HepG2 (cell line): Measurements from ENCODE around the gene VAMP5. TPM values are rescaled to one million over a fixed set of nuclear protein-coding genes. Genes with fewer than 3 reads are reported as not detected.
A peak's percentile ranks its signal among the peaks of the same experiment; 100 is the strongest.

Experiments
- ARNTL ChIP-seq: sonication (generic); formaldehyde crosslinking; IDR thresholded peaks from 2 replicates; pipeline ENCODE4 v1.4.0; 2020; ENCODE audit warnings: mild to moderate bottlenecking, missing genetic modification reagents
- CREB1 ChIP-seq, 2 experiments: fragments of 450-650 bp in 1 of 2; IDR thresholded peaks; 2 replicates each; pipeline ENCODE4 v1.6.1; 2016 to 2017; ENCODE audit warnings: control low read depth in 1 of 2, mild to moderate bottlenecking in 1 of 2, missing compliant biosample characterization in 1 of 2, missing genetic modification characterization in 1 of 2
- FOXO1 ChIP-seq: sonication (generic); formaldehyde crosslinking; IDR thresholded peaks from 2 replicates; pipeline ENCODE4 v1.4.0; 2020; ENCODE audit warnings: missing genetic modification reagents
- ISX ChIP-seq: sonication (generic); formaldehyde crosslinking; conservative IDR thresholded peaks from 2 replicates; pipeline ENCODE4 v1.5.0; 2020; ENCODE audit warnings: missing genetic modification reagents
- KDM2A ChIP-seq: sonication (generic); formaldehyde crosslinking; IDR thresholded peaks from 2 replicates; pipeline ENCODE4 v1.4.0; 2020; ENCODE audit warnings: low read depth, missing genetic modification reagents, borderline replicate concordance
- NR3C1 ChIP-seq: sonication (generic); formaldehyde crosslinking; IDR thresholded peaks from 2 replicates; pipeline ENCODE4 v1.4.0; 2020; ENCODE audit warnings: missing genetic modification reagents
- REPIN1 ChIP-seq: sonication (generic); formaldehyde crosslinking; IDR thresholded peaks from 2 replicates; pipeline ENCODE4 v1.8.0; 2022; ENCODE audit warnings: missing genetic modification reagents, low read depth, mild to moderate bottlenecking, borderline replicate concordance
- SKIL ChIP-seq: sonication (generic); formaldehyde crosslinking; IDR thresholded peaks from 2 replicates; pipeline ENCODE4 v1.8.0; 2022; ENCODE audit warnings: missing genetic modification reagents, mild to moderate bottlenecking, moderate library complexity, borderline replicate concordance
- SP4 ChIP-seq: sonication (generic); formaldehyde crosslinking; IDR thresholded peaks from 2 replicates; pipeline ENCODE4 v1.8.1; 2023; ENCODE audit warnings: mild to moderate bottlenecking, missing genetic modification reagents
- ZKSCAN5 ChIP-seq: sonication (generic); formaldehyde crosslinking; IDR thresholded peaks from 2 replicates; pipeline ENCODE4 v1.5.1; 2020; ENCODE audit warnings: mild to moderate bottlenecking, missing genetic modification reagents
- ZNF251 ChIP-seq: sonication (generic); formaldehyde crosslinking; IDR thresholded peaks from 2 replicates; pipeline ENCODE4 v1.9.0; 2021; ENCODE audit warnings: mild to moderate bottlenecking, missing genetic modification reagents
- ZNF512B ChIP-seq: sonication (generic); formaldehyde crosslinking; IDR thresholded peaks from 2 replicates; pipeline ENCODE4 v1.5.1; 2020; ENCODE audit warnings: missing genetic modification reagents, mild to moderate bottlenecking, borderline replicate concordance
- ZNF746 ChIP-seq: sonication (generic); formaldehyde crosslinking; IDR thresholded peaks from 2 replicates; pipeline ENCODE4 v1.8.0; 2022; ENCODE audit warnings: mild to moderate bottlenecking, missing genetic modification reagents
- ZSCAN20 ChIP-seq: sonication (generic); formaldehyde crosslinking; IDR thresholded peaks from 2 replicates; pipeline ENCODE4 v1.4.0; 2020; ENCODE audit warnings: missing genetic modification reagents, mild to moderate bottlenecking, borderline replicate concordance
- polyA plus RNA-seq, 8 experiments: library from polyadenylated mRNA; depleted of rRNA in 3 of 8; stranded (reverse) in 7 of 8; unstranded in 1 of 8; fragments of >200 nt; fragmentation: Illumina TruSeq in 4 of 8; extraction: Trizol in 4 of 8; gene quantifications; 2 replicates each; pipeline versions ENCODE4 v1.2.1 to v1.2.3, GENCODE V29; 2011 to 2016; ENCODE audit warnings: low read depth in 4 of 8, missing spikeins in 1 of 8, mixed read lengths in 1 of 8; ENCODE audit not compliant: insufficient read depth in 1 of 8
- total RNA-seq, 5 experiments: library from RNA; depleted of rRNA; stranded (reverse); fragments of >200 nt; fragmentation: Illumina TruSeq; extraction: Trizol; gene quantifications; 2 replicates each; pipeline ENCODE4 v1.2.3, GENCODE V29; 2016; ENCODE audit warnings: low read depth in 1 of 5
- TF ChIP-seq, protein P1 (sequence below): sonication (generic); formaldehyde crosslinking; IDR thresholded peaks from 2 replicates; pipeline ENCODE4 v1.4.0; 2020; ENCODE audit warnings: missing genetic modification reagents, mild to moderate bottlenecking, borderline replicate concordance
- TF ChIP-seq, protein P2 (sequence below): sonication (generic); formaldehyde crosslinking; IDR thresholded peaks from 2 replicates; pipeline ENCODE4 v1.5.0; 2020; ENCODE audit warnings: mild to moderate bottlenecking, low read depth, missing genetic modification reagents, borderline replicate concordance

VAMP5 gene
- total and polyA plus RNA-seq, 2 of the 13 experiments (the other 11 are each of a cell fraction or from before 2014, with no cell fraction given), result 7.2 to 56.7 TPM

GRCh38 chr2:85589982-85590791 lies 6.0 kb downstream of the VAMP5 start (continued):
- TF ChIP-seq KDM2A (peak; percentile 48), REPIN1 (peak; percentile 68; the same call in 1 of the 2 replicates), CREB1 (IDR thresholded peaks at IDR 0.05) (no peak), CREB1 (CRISPR knock-in tag; IDR thresholded peaks at IDR 0.05) (peak; percentile 35; the same call in 1 of the 2 replicates), ZNF251 (CRISPR knock-in tag) (0 out of 2 replicates have a peak, but pooled peaks have one; percentile 23), SP4 (CRISPR knock-in tag) (0 out of 2 replicates have a peak, but pooled peaks have one; percentile 49), ZSCAN20 (CRISPR knock-in tag) (no peak), SKIL (CRISPR knock-in tag) (0 out of 2 replicates have a peak, but pooled peaks have one; percentile 56), FOXO1 (peak; percentile 84; the same call in 1 of the 2 replicates), ZNF512B (CRISPR knock-in tag) (no peak), NR3C1 (CRISPR knock-in tag) (no peak), ISX (CRISPR knock-in tag) (no peak), ZKSCAN5 (CRISPR knock-in tag) (no peak), ZNF746 (0 out of 2 replicates have a peak, but pooled peaks have one; percentile 65), ARNTL (CRISPR knock-in tag) (peak; percentile 70)
- TF ChIP-seq, protein P1, sequence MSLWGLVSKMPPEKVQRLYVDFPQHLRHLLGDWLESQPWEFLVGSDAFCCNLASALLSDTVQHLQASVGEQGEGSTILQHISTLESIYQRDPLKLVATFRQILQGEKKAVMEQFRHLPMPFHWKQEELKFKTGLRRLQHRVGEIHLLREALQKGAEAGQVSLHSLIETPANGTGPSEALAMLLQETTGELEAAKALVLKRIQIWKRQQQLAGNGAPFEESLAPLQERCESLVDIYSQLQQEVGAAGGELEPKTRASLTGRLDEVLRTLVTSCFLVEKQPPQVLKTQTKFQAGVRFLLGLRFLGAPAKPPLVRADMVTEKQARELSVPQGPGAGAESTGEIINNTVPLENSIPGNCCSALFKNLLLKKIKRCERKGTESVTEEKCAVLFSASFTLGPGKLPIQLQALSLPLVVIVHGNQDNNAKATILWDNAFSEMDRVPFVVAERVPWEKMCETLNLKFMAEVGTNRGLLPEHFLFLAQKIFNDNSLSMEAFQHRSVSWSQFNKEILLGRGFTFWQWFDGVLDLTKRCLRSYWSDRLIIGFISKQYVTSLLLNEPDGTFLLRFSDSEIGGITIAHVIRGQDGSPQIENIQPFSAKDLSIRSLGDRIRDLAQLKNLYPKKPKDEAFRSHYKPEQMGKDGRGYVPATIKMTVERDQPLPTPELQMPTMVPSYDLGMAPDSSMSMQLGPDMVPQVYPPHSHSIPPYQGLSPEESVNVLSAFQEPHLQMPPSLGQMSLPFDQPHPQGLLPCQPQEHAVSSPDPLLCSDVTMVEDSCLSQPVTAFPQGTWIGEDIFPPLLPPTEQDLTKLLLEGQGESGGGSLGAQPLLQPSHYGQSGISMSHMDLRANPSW (CRISPR knock-in tag), result peak; percentile 75; the same call in 1 of the 2 replicates
- TF ChIP-seq, protein P2, sequence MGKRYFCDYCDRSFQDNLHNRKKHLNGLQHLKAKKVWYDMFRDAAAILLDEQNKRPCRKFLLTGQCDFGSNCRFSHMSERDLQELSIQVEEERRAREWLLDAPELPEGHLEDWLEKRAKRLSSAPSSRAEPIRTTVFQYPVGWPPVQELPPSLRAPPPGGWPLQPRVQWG (CRISPR knock-in tag), result no peak
